CD1c-positive myeloid dendritic cell (primary cell): ENCODE measurements around the gene PNPLA3.
A peak's percentile ranks its signal among the peaks of the same experiment; 100 is the strongest.

Source experiments
- DNase-seq: peaks from one replicate; pipeline ENCODE4 v3.0.0-alpha.2; 2016; ENCODE audit errors: extremely low spot score

Gene PNPLA3, protein sequence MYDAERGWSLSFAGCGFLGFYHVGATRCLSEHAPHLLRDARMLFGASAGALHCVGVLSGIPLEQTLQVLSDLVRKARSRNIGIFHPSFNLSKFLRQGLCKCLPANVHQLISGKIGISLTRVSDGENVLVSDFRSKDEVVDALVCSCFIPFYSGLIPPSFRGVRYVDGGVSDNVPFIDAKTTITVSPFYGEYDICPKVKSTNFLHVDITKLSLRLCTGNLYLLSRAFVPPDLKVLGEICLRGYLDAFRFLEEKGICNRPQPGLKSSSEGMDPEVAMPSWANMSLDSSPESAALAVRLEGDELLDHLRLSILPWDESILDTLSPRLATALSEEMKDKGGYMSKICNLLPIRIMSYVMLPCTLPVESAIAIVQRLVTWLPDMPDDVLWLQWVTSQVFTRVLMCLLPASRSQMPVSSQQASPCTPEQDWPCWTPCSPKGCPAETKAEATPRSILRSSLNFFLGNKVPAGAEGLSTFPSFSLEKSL

DNA sequence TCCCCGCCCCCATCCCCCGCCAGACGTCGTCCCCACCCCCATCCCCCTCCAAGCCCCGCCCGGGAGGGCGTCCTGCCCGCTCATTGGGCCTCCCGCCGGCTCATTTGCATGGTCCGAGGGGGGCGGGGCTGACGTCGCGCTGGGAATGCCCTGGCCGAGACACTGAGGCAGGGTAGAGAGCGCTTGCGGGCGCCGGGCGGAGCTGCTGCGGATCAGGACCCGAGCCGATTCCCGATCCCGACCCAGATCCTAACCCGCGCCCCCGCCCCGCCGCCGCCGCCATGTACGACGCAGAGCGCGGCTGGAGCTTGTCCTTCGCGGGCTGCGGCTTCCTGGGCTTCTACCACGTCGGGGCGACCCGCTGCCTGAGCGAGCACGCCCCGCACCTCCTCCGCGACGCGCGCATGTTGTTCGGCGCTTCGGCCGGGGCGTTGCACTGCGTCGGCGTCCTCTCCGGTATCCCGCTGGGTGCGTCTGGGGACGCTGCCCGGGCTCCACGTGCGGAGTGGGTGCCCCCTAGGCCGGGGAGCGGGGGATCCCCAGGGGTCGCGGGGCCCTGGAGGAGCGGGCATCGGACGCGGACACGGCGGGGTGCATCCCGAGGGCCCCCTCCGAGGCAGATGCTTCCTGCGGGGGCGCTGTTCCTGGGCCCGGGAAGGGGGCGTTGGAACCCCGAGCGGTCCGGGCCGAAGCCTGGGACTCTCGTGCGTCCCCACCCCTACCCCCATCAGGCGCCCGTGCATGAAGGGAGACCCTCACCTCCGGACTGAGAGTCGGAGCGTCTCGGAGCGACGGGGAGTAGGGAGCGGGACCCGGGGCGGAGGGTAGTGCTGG, at the start of gene PNPLA3:
Gene PNPLA3 (plus strand): TSS at position 175 of the 834 bp plus-strand sequence. CDS start 107 bp downstream, at position 282.
- peak; percentile 71 for DNase-seq

DNA sequence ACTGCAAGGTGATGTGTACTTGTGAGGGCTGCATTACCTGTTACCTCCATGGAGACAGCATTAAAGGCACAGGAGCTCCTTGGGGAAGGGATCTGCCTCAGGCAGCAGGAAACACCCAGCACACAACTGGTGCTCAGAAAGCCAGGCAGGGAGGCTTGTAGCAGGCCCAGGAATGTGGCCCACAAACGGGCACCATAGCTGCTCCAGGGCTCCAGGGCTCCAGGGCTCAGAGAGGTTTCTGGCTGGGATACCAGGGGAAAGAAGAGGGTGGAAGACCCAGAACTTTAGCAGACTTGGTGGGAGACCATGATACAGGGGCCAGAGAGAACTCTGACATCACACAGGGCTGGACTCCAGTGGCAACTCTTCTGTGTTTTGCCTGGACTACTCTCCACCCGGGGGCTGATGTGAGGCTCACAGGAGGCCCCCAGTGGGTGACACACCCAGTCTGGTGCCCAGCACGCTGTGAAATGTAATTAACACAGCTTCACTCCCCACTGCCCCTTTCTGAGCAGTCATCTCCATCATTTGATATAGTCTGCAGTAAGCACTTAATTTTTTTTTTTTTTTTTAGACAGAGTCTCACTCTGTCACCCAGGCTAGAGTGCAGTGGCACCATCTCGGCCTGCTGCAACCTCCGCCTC, 46.6 kb upstream of the PNPLA3 start:
- DNase-seq: no peak

DNA sequence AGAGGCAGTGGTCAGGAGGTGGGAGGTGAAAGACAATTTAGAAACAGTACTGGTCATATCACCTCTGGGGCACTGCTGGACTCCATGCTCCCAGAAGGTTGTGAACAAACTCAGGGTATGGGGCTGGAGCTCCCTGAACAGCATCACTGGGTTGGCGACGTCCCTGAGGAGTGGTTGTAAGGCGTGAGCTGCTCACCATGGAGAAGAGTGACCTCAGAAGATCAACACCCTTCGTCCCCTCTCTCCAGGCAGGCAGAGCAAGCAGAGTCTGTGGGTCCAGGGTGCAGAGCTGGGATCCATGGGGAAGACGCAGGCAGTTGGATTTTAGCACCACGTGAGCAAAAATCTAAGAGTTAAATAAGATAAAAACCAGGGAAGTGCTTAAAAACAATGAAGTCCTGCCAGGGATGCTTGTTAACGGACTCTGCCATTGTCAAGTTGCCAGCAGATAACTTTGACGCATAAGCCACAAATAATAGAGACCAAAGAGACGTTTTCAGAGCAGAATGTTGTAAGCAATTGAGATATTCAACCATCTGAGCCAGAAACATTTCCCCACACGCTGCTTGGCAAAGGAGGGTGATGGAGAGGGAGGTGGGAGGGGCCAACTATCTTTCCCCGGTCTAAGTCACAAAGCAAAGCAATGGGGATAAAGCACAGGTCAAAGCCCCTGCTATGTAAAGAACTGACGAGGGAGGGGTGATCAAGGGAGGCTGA, 45.4 kb upstream of the PNPLA3 start:
- DNase-seq: no peak

DNA sequence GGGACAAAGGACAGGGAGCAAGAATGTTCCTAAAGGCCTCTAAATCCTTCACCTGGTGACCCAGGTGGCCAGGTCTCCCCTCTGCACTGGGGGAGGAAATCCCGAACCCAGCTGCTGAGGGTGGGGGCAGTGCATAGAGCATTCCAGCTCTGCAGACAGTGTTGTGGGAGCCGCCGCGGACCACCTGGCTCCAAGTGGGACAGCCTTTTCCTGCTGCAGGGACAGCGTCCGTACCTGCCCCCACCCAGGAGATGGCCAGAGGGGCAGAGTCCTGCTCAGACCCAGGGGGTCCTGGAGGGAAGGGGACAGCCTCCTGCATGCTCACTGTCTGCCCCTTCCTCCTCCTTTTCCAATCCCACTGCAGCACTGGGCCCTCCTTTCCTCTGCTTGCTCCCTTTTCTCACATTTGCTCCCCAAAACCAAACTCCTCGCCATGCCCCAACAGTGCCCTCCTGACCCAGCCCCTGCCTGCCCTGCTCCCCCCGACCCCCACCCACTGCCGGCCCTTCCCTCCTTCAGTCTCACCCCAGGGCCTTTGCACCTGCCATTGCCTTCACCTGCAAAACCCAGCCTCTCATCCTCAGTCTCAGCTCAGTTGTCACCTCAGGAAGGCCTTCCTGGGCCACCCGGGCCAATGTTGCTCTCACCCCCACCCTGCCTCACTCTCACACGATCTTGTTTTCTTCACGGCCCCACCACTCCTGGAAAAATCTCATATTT, 44.6 kb upstream of the PNPLA3 start:
- no peak for DNase-seq

DNA sequence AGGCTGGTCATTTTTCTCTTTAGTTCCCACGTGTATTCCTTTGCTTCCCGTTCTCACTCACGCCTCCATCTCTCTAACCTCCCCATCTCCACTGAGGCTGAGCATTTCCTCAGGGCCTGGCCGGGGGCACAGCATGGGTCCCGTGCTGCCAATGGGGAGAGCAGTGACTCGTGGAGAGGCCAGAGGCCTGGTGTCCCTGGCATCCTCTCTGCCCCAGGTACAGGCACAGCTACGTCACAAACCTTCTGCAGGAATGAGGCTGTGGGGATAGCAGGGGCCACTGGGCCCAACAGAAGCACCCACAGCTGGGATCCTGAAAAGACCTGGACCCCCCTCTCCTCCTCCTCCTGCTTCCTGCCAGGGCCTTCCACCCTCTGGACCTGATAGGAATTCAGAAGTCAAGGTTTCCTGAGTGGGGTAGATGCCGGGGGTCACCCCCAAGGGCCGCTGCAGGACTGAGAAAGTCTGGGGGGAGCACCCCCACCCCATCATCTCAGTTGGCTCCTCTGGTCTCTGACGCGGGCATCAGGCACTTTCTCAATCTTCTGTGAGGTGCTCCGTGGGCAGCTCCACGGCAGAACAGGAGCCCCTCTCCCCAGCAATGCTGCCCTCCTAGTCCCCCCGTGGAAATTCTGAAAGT, 43.6 kb upstream of the PNPLA3 start:
- no peak for DNase-seq

DNA sequence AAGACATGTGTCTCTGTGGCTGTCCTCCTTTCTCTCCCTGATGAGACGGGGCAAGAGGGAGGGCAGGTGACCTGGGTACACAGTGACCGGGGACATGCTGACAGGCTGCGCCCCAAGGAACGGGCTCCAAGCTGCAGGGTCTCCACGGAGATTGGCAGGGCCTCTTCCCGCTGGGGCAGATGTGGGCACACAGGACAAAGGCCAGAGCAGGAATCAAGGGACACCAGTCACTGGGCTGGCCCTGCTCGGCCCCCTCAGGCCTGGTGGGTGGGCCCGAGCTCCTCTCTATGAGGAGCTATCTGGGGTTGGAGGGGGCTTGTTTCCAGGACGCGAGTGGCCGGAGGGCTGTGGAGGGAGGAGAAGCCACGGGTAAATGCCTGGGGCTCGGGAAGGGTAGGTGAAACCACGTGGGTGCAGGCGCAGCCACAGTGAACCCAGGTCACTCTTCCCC, 43.0 kb upstream of the PNPLA3 start:
- DNase-seq: no peak

DNA sequence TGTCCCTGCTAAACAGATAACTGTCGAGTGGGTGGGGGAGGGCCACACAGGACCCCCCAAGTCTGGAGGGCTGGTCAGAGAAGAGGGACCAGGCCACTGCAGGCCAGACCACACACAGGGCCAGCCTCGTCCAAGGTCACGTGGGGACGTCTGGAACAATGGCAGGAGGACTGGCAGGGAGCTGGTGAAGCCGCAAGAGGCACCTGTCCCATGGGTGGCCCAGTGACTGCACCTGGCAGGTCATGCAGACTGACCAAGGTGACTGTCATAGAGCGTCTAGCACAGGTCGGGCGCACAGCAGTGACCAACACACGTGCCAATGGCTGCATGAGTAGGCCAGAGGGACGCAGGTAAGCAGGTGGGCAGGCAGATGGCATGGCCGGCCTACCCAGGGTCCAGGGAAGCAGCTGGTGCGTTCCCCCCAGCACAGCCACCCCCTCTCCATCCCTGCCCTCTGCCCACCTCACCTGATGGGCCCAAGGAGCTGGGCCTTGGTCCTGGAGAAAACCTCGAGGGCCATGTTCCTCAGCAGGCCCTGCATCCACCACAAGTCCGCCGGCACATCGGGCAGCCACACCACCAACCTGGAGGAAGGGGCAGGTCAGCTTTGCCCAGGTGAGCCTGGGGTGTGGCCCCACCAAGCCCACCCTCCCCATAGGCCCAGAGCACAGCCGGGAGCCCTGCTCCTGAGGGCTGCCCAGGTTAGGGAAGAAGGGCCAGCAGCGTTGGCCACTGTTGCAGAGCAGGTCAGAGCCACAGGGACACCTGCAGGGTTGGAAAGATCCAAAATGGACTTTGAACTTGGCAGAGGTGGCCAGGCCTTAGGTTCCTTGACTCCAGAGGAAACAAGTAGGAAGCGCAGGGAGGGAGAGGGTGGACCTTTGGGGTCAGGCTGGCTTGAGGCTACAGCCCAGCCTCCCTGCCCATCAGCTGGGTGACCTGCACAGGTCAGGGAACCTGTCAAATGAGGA, 42.2 kb upstream of the PNPLA3 start:
- DNase-seq: no peak

DNA sequence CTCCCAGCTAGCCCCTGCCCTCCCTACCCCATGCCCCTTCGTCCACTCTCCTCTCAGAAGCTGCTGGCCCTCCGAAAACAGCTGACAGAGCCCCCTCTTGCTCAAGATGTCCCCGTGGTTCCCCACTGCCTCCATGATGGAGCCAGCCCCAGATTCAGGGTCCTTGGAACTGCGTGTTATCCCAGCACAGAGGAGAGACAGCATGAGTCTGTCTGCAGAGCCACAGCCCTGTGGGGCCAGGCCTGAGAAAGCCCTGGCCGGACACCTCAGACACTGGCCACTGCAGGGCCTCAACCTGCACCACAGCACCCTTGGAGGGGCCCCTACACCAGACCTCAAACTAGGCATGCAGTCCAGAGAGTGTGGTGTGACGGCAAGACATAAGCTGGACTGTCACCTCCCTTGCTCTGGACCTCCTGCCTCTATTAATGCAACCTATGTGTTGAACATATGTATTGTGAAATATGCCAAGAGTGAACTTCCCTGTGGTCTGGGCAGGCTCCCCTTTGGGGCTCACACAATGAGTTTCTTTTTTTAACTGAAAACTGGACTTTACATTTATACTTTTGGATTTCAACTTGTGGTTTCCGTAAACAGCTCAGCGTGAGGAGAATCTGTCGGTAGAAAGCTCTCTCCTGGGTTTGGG, 41.4 kb upstream of the PNPLA3 start:
- no peak for DNase-seq

DNA sequence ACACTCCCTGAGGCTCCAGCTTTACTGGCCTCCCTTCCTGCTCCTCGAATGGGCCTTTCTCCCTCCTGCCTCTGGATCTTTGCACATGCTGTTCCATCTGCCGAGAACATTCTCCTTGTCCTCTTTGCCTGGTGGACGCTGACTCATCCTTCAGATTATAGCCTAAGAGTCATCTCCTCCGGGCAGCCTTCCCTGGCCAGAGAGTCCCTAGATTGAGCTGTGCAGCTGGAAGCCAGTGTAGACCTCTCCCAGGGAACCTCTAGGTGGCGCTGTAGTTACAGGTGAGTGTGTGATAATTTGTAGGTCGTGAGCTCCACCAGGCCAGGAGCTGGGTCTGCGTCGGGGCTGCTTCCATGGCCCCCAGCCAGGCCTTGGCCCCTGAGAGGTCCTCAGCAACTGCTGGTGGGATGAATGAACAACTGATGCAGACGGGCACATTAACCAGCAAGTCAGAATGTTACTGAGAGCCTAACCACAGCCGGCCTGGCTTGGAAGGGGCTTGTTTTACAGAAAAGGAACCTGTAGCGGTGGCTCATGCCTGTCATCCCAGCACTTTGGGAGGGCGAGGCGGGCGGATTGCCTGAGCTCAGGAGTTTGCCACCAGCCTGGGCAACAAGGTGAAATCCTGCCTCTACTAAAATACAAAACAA, 40.5 kb upstream of the PNPLA3 start:
- DNase-seq: peak; percentile 56

DNA sequence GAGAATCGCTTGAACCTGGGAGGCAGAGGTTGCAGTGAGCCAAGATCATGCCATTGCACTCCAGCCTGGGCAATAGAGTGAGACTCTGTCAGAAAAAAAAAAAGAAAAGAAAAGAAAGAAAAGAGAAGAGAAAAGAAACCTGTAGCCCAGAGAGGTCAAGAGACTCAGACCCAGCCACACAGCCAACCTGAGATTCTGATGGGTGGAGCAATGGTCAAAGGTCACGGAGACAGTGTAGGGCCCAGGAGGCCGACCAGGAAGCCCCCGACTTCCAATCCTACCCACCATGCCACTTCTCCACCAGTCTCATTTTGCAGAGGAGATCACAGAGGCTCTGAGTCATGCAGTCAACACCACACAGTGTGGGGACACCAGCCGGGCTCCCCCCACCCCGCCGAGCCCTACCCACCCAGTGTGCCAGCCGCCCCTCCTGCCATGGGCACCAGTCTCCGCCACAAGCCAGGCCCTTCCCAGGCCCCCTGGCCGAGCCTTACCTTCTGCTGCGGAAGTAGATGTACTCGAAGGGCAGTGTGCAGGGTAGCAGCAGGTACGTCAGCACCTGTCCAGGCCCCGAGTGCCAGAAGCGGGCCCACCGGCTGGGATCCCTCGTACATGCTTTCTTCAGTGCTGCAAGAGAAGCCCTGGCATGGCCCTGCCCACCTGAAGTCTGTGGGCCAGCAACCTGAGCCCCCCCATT, 39.7 kb upstream of the PNPLA3 start:
- DNase-seq: no peak

DNA sequence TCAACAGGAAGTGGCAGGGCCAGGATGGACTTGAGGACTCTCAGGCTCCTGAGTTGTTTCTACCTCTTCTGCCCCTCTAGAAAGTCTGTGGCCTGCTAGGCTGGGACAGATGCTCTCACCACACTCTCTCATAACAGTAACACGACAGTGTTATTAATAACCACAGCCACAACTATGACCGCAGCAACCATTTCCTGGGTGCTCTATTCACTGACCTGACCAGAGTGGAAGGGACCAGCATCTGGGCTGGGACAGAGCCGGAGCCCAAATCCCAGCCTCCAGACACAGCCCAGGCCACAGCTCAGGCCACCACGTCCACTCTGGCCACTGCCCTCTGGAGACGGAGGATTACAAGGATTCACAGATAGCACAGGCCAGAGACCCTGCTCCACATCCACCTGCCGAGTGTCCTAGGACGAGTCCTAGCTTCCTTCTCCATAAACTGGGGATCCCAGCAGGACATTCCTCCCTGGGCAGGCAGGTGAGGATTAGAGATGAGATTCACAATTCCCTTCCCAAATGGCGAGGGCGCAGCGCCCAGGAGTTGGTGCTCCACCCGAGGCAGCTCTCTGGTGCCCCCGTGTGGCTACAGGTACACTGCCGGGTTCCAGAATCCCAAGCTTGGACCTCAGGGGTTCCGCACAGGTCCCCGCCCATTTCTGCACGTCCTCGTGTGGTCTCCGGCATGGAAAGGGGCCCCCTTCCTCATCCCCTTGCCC, 38.8 kb upstream of the PNPLA3 start:
- DNase-seq: peak; percentile 46

DNA sequence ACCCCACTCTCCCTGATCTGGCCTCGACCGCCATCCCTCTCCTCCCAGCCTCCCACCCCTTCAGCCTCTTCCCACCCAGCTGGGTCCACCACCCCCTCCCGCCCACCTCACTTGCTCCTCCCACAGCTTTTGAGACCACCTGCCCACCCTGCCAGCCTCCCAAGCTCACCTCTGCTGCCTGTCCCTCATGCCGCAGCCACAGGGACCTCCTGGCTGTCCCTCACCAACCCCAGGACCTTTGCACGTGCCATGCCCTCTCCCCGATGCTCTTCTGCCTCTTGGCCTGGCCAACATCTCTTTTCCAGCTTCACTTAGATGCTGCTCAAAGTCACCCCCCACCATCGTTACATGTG, 38.3 kb upstream of the PNPLA3 start:
- no peak for DNase-seq

DNA sequence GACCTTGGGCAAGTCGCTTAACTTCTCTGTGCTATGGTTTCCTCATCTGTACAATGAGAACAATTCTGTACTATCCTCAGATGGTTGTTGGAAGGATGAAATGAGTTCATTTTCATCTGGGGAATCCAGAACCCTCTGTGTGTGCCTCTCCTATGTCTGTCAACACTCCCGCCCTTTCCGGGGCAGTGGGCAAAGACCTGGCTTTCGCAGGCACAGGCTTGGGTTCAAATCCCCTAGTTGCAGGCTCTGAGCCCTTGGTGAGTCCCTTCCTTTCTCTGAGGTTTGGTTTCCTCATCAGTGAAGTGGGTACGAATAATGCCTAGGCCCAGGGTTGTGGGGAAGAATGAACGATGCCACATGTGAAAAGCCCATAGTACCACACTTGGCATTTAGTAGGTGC, 37.8 kb upstream of the PNPLA3 start:
- no peak for DNase-seq

DNA sequence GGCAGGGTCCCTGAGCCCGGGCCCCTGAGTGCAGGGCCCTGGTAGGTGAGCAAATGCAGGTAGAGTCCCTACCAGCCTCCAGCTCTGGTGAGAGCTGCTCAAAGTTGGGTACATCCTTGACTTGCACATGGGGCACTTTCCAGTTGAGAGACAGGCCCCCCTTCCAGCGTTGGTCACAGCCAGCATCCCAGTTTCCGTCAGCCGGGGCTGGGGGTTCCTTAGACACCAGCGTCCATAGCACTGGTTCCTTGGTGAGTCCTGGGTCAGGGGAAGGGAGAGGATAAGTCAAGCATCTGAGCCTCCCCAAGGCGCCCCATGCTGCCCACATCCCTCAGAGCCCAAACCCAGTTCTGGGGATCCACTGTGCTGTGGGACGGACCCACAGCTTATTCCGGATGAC, 37.4 kb upstream of the PNPLA3 start:
- DNase-seq: no peak

DNA sequence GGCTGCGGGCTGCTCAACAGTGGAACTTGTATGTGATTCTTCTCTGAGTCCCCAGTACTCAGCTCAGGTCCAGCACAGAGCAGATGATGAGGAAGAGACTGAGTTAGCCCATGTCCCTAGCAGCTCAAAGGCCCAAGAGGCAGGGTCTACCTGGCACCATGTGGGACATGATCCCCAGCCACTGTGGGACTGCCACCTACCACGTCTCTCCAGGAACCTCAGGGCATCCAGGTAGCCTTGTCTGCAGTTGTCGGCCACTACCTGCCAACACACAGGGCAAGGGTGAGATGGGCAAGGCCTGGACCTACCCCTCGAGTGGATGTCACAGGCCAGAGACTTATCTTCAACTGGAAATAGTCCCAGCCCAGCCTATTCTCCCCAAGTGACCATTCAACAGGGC, 36.2 kb upstream of the PNPLA3 start:
- no peak for DNase-seq

DNA sequence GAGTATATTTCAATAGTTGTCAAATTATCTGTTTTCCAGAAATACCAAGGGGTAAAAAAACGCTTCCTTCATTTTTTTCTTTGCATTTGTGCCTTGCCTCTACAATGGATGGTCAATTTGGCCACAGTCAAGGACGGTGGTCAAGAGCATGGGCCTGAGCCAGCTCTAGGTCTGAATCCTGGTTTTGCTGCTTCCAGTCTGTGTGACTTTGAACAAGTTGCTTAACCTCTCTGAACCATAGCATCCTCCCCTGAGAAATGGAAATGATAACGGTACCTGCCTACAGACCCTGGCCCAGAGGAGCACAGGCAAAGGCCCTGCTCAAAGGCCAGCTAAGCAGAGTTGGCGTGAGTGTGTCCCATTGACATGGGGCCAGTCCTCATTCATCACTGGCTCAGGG, 34.9 kb upstream of the PNPLA3 start:
- no peak for DNase-seq
